GDM1 (cell line): ENCODE results near the gene NRG3.

ENCODE experiments used
- DNase-seq: peaks from one replicate; lab custom pipeline; 2025; lab: John Stamatoyannopoulos, UW

Gene NRG3

DNA sequence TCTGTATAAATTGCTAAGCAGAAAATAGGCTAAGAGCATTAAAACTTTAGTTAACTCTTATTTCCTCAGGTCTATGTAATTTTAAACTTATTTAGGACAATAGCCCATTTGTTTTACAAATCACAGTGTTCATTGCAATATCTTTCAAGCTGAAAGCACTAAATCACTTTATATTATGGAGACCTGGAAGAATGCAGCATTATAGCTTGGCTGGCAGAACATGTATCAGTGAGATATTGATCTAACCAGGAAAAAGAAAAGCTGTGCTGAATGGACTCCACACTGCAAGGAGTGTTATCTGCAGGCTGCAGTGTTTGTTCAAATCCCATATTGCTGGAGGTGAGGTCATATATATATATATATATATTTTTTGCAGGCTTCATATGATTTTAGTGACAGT lies 517.5 kb downstream of the NRG3 start:
- no peak for DNase-seq

DNA sequence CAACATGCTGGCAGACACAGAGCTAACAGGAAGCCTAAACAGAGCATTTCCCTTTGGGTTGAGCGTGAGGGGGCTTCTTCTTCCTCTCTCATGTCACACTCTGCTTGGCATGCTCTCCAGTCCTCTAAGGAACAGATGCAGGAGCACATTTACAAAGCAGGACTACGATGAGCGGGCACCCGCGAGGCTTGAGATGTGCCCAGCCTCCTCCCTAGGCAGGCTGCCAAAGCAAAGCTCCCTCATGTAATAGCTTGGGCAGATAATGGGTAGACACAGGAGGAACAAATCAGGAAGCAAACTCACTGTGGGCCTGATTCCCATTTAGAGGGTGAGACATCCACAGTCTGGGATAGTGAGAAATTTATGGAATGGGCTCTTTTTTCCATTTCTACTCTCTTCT lies 519.1 kb downstream of the NRG3 start:
- no peak for DNase-seq

GRCh38 chr10:82394987-82395386 lies 520.0 kb downstream of the NRG3 start:
- DNase-seq: no peak

- no peak for DNase-seq
These were observed 521.9 kb downstream of the NRG3 start for GRCh38 chr10:82396886-82397285.

DNA sequence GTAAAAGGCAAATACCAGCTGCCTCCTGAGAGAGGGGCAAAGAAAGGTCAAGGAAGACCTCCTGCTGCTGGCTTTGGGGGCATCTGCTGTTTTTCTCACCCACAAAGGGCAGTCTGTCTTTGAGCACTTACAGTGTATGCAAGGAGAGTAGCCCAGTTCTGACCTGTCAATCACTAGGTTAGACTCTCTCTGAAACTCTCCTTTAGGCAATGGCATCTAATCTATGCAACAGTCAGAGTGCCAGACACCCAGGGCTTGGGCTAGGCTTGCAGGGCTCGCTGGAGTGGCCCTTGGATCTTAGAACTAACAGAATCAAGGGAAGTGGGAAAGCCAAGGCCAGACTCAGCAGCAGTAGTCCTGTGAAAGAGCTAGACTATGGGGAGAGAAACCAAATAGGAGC lies 522.9 kb downstream of the NRG3 start:
- DNase-seq: no peak

GRCh38 chr10:82399850-82400249 lies 524.9 kb downstream of the NRG3 start:
- no peak for DNase-seq

- no peak for DNase-seq
These were observed 525.8 kb downstream of the NRG3 start for GRCh38 chr10:82400841-82401240.

DNA sequence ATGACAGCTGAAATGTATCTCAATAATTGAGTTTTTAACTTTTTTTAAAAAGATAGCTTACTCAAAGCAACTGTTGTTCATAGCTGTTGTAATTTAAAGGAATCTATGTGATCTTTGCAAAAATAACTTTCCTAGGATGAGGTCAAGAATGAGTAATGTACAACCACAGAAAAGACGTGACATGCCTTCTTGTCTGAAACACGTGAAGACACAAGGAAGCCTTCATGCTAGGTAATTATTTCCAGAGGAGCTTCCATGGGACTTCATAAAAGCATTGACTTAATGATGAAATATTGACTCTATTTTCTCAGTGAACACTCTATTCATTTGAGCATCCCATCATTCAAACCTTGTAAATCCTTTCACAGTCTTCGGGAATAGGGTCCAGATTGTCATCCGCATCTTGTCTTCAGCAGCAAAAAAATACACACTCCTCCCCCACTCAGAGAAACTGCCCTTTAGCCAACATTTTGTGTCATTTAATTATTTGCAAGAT lies 528.0 kb downstream of the NRG3 start:
- no peak for DNase-seq

DNA sequence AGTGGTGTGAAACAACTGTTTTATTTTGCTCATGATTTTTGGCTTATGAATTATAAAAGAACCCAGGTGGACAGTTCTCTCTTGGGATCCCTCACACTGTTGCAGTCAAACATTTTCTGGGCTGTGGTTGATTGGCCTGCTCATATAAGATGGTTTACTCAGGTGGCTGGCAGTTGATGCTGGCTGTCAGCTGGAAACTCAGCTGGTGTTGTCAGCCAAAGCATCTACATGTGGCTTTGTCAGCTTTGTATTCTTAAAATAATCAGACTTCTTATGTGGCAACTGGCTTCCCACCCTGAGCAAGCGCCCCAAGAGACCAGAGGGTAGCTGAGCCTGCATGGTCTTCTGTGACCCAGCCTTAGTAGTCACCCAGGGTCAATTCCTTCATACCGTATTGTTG lies 534.7 kb downstream of the NRG3 start:
- DNase-seq: no peak

- DNase-seq: no peak
These were observed 536.4 kb downstream of the NRG3 start for GRCh38 chr10:82411416-82411815.

- DNase-seq: no peak
These were observed 545.0 kb downstream of the NRG3 start for GRCh38 chr10:82420001-82420400.

DNA sequence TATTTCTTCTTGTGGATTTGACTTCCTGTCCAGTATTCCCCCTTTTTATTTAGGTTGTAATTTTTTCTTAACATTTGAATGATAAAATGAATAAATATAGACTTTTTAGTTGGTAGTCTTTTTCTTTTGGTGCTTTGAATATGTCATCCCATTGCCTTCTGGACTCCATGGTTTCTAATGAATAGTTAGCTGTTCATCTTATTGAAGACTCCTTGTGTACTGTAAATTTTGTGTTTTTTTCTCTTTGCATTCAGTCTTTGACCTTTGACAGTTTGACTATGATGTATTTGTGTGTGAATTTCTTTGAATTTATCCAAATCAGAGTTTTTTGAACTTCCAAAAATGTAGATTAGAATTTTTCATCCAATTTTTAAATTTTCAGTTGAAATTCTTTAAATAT lies 554.3 kb downstream of the NRG3 start:
- DNase-seq: no peak

- no peak for DNase-seq
These were observed 563.3 kb downstream of the NRG3 start for GRCh38 chr10:82438277-82438676.

- DNase-seq: no peak
These were observed 565.8 kb downstream of the NRG3 start for GRCh38 chr10:82440775-82441174.

DNA sequence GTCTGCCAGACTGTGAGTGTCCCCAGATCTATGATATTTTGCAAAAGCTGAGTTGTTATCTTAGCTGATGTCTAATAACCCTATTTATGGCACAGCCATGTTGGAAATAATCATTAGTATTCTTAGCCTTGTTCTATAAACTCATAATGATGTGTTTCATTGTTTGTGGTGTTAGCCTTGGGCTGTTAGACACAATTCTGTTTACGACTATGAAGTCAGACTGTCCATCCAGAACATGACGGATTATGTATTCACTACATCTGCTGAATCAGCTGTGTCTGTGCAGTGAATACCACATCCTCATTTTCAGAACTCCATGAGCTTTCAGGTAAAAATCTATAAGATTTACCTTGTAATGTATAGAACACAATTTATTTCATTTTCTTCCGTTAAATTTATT lies 577.1 kb downstream of the NRG3 start:
- DNase-seq: no peak

- no peak for DNase-seq
These were observed 577.7 kb downstream of the NRG3 start for GRCh38 chr10:82452676-82453075.

- DNase-seq: no peak
These were observed 578.8 kb downstream of the NRG3 start for GRCh38 chr10:82453678-82454293.

GRCh38 chr10:82462910-82463551 lies 588.0 kb downstream of the NRG3 start:
- no peak for DNase-seq

GRCh38 chr10:82463614-82464013 lies 588.6 kb downstream of the NRG3 start:
- DNase-seq: no peak

GRCh38 chr10:82464191-82464818 lies 589.3 kb downstream of the NRG3 start:
- DNase-seq: no peak

- no peak for DNase-seq
These were observed 590.0 kb downstream of the NRG3 start for GRCh38 chr10:82464966-82465365.

GRCh38 chr10:82468453-82468852 lies 593.5 kb downstream of the NRG3 start:
- no peak for DNase-seq
